ENCODE measurements around the gene PVRIG.
"Not testable (repeated sequence)": the region's sequence is repeated elsewhere in the genome, so short reads cannot be mapped to it uniquely, and the experiment has no call there.

The PVRIG gene

DNA sequence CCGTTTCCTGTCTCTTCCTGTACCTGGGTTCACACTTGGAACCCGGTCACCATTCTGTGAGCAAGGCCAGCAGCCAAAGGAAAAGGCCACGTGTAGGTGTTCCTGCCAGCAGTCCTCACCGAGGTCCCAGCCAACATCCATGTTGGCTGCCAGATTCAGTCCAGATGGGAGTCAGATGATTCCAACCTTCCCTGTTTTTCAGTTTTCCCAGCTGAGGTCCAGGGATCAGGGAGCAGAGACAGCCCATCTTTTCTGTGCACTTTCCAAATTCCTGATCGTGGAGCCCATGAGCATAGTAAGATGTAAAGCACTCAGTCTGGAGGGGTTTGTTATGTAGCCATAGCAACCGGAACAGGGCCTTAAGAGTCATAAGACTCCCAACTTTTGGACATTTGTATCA is 3.9 kb upstream of the PVRIG start:
- no peak for DNase-seq (ENCODE audit: low read depth in 1 of 2, low spot score in 1 of 2)
- no peak overlapping the region for H3K4me3 ChIP-seq (replicated peaks; ENCODE audit: insufficient read depth, low read length)
- no peaks in the 10 kb centered on the region for H3K27me3 ChIP-seq (ENCODE audit: insufficient read depth, poor library complexity, severe bottlenecking)
- no peak overlapping the region for H3K27ac ChIP-seq (replicated peaks)
- TF ChIP-seq GABPA (IDR thresholded peaks at IDR 0.05; ENCODE audit: low read depth) (no peak), POLR2AphosphoS5 (IDR thresholded peaks at IDR 0.05; ENCODE audit: low read depth) (no peak), SPI1 (IDR thresholded peaks at IDR 0.05; ENCODE audit: borderline replicate concordance, low read depth) (no peak)
- TF ChIP-seq, protein P1, sequence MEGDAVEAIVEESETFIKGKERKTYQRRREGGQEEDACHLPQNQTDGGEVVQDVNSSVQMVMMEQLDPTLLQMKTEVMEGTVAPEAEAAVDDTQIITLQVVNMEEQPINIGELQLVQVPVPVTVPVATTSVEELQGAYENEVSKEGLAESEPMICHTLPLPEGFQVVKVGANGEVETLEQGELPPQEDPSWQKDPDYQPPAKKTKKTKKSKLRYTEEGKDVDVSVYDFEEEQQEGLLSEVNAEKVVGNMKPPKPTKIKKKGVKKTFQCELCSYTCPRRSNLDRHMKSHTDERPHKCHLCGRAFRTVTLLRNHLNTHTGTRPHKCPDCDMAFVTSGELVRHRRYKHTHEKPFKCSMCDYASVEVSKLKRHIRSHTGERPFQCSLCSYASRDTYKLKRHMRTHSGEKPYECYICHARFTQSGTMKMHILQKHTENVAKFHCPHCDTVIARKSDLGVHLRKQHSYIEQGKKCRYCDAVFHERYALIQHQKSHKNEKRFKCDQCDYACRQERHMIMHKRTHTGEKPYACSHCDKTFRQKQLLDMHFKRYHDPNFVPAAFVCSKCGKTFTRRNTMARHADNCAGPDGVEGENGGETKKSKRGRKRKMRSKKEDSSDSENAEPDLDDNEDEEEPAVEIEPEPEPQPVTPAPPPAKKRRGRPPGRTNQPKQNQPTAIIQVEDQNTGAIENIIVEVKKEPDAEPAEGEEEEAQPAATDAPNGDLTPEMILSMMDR (IDR thresholded peaks at IDR 0.05; ENCODE audit: insufficient read depth, low read length), result no peak

DNA sequence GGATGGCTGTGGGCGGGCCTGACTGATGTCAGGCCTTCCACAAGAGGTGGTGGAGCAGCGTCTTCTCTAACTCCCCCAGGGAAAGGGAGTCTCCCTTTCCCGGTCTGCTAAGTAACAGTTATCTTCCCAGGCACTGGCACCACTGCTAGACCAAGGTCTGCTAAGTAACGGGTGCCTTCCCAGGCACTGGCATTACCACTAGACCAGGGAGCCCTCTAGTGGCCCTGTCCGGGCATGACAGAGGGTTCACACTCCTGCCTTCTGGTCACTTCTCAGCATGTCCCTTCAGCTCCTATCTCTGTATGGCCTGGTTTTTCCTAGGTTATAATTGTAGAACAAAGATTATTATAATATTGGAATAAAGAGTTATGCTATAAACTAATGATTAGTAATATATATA is 1.8 kb upstream of the PVRIG start:
- DNase-seq (ENCODE audit: low read depth in 1 of 2, low spot score in 1 of 2), result peak; percentile 18 to 86
- H3K27me3 ChIP-seq (ENCODE audit: insufficient read depth, poor library complexity, severe bottlenecking); H3K27ac ChIP-seq (replicated peaks); H3K4me3 ChIP-seq (replicated peaks; ENCODE audit: insufficient read depth, low read length): not testable (repeated sequence)

DNA sequence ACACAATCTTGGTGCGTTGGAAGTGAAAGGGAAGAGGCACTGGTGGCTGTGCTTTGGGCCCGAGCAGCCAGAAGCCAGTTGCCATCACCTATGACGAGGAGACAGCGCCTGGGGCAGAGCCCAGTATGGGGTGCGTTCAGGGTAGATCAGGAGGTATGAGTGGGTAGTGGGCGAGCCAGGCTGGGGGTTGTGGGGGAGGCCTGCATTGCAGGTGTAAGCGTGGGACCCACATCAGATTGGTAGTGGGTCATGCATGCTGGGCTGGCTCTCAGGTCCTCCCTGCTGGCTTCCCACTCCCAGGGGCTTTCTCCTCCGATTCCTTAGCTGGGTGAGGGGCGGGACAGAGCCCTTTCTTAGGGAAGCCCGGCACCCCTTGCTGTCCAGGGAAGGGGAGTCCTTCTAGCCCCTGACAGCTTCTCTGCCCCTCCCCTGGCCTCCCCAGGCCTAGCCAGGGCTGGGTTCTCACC is 445 bp upstream of the PVRIG start:
- TF ChIP-seq GABPA (IDR thresholded peaks at IDR 0.05; ENCODE audit: low read depth), result no peak
- TF ChIP-seq POLR2AphosphoS5 (IDR thresholded peaks at IDR 0.05; ENCODE audit: low read depth), result no peak
- no peak for TF ChIP-seq SPI1 (IDR thresholded peaks at IDR 0.05; ENCODE audit: borderline replicate concordance, low read depth)
- TF ChIP-seq, protein P2, sequence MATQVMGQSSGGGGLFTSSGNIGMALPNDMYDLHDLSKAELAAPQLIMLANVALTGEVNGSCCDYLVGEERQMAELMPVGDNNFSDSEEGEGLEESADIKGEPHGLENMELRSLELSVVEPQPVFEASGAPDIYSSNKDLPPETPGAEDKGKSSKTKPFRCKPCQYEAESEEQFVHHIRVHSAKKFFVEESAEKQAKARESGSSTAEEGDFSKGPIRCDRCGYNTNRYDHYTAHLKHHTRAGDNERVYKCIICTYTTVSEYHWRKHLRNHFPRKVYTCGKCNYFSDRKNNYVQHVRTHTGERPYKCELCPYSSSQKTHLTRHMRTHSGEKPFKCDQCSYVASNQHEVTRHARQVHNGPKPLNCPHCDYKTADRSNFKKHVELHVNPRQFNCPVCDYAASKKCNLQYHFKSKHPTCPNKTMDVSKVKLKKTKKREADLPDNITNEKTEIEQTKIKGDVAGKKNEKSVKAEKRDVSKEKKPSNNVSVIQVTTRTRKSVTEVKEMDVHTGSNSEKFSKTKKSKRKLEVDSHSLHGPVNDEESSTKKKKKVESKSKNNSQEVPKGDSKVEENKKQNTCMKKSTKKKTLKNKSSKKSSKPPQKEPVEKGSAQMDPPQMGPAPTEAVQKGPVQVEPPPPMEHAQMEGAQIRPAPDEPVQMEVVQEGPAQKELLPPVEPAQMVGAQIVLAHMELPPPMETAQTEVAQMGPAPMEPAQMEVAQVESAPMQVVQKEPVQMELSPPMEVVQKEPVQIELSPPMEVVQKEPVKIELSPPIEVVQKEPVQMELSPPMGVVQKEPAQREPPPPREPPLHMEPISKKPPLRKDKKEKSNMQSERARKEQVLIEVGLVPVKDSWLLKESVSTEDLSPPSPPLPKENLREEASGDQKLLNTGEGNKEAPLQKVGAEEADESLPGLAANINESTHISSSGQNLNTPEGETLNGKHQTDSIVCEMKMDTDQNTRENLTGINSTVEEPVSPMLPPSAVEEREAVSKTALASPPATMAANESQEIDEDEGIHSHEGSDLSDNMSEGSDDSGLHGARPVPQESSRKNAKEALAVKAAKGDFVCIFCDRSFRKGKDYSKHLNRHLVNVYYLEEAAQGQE (IDR thresholded peaks at IDR 0.05; ENCODE audit: insufficient replicate concordance, low read depth), result no peak
- TF ChIP-seq, protein P1 (IDR thresholded peaks at IDR 0.05; ENCODE audit: insufficient read depth, low read length), result no peak
- no peak for DNase-seq (ENCODE audit: low read depth in 1 of 2, low spot score in 1 of 2)
- Histone ChIP-seq H3K27me3 (ENCODE audit: insufficient read depth, poor library complexity, severe bottlenecking) (no peaks in the 10 kb centered on the region), H3K4me3 (replicated peaks; ENCODE audit: insufficient read depth, low read length) (no peak overlapping the region), H3K27ac (replicated peaks) (no peak overlapping the region)

DNA sequence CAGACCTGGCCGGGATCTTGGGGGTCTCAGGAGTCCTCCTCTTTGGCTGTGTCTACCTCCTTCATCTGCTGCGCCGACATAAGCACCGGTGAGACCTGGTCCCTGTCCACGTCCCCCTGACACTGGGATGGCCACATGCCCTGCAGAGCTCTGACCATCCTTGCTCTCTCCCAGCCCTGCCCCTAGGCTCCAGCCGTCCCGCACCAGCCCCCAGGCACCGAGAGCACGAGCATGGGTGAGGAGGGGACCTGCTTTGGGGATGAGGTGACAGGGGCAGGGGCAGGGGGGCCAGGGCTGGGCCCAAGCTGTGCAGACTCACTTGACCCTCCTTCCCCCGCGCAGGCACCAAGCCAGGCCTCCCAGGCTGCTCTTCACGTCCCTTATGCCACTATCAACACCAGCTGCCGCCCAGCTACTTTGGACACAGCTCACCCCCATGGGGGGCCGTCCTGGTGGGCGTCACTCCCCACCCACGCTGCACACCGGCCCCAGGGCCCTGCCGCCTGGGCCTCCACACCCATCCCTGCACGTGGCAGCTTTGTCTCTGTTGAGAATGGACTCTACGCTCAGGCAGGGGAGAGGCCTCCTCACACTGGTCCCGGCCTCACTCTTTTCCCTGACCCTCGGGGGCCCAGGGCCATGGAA is 959 bp downstream of the PVRIG start:
- no peak overlapping the region for H3K4me3 ChIP-seq (replicated peaks; ENCODE audit: insufficient read depth, low read length)
- H3K27ac ChIP-seq (replicated peaks), result no peak overlapping the region
- no peaks in the 10 kb centered on the region for H3K27me3 ChIP-seq (ENCODE audit: insufficient read depth, poor library complexity, severe bottlenecking)

DNA sequence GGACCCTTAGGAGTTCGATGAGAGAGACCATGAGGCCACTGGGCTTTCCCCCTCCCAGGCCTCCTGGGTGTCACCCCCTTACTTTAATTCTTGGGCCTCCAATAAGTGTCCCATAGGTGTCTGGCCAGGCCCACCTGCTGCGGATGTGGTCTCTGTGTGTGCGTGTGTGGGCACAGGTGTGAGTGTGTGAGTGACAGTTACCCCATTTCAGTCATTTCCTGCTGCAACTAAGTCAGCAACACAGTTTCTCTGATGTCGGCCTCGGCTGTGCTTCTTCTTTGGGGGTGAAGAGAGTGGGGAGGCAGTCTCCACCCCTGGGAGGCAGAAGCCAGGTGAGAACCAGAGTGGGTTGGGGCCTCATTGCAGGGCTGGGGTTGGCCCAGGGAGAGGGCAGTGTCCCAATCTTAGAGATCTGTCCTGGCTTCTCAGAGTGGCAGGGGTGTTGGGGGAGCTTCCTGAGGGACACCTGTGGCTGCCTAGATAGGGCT is 1.5 kb downstream of the PVRIG start:
- Histone ChIP-seq H3K27me3 (ENCODE audit: insufficient read depth, poor library complexity, severe bottlenecking) (no peaks in the 10 kb centered on the region), H3K4me3 (replicated peaks; ENCODE audit: insufficient read depth, low read length) (no peak overlapping the region), H3K27ac (replicated peaks) (no peak overlapping the region)
- TF ChIP-seq, protein P2 (IDR thresholded peaks at IDR 0.05; ENCODE audit: insufficient replicate concordance, low read depth), result no peak
- TF ChIP-seq GABPA (IDR thresholded peaks at IDR 0.05; ENCODE audit: low read depth) (no peak), POLR2AphosphoS5 (IDR thresholded peaks at IDR 0.05; ENCODE audit: low read depth) (no peak), SPI1 (IDR thresholded peaks at IDR 0.05; ENCODE audit: borderline replicate concordance, low read depth) (no peak)
- TF ChIP-seq, protein P1 (IDR thresholded peaks at IDR 0.05; ENCODE audit: insufficient read depth, low read length), result no peak
- DNase-seq (ENCODE audit: low read depth in 1 of 2, low spot score in 1 of 2), result no peak

More for the DNA sequence above, 959 bp downstream of the PVRIG start:
- no peak for DNase-seq (ENCODE audit: low read depth in 1 of 2, low spot score in 1 of 2)
- TF ChIP-seq GABPA (IDR thresholded peaks at IDR 0.05; ENCODE audit: low read depth) (no peak), SPI1 (IDR thresholded peaks at IDR 0.05; ENCODE audit: borderline replicate concordance, low read depth) (no peak), POLR2AphosphoS5 (IDR thresholded peaks at IDR 0.05; ENCODE audit: low read depth) (no peak)
- TF ChIP-seq, protein P1 (IDR thresholded peaks at IDR 0.05; ENCODE audit: insufficient read depth, low read length), result no peak

All from HL-60 (cell line).